Measurements from ENCODE around the gene CFAP100.

CFAP100 gene

DNA sequence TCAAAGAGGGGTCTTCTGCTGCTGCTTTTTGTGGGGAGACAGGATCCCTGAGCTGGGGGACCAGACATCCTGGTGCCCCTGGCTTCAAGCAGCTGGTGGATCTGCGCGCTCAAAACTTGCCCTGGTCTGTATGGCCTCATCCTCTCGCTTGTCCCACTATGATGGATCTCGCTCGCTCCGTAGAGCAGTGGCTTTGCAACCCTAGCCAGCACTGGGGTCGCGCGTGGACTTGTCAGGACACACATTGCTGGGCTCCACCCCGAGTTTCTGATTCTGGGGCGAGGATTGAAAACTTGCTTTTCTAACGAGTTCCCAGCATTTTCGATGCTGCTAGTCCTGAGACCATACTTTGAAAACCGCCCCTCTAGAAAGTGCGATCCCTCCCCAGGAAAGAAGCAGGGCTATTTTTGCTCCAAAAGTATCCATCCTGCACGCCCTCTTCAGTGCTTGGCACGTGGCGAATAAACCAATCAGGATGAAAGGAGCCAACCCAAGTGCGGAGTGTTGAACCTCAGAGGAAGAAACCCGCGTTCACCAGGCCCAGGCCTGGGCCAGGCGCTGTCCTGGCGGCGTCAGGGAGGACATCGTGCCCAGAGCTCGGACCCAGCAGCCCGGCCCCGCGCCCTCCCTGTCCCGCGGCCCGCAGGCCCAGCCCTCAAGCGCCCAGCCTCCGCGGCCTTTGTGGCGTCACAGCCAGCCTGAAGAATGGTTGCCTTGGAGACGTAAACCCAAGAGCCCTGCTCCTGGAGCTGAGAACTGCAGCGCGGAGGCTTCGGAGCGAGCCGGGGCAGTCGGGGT, at the start of gene CFAP100:
TSS of gene CFAP100 (plus strand) at position 731 of the 798 bp plus-strand sequence. CDS start 1,092 bp downstream, outside the sequence.
- in situ Hi-C loops (cut with MboI; ENCODE audit: low sequenced_read_pairs), result no loop called here

DNA sequence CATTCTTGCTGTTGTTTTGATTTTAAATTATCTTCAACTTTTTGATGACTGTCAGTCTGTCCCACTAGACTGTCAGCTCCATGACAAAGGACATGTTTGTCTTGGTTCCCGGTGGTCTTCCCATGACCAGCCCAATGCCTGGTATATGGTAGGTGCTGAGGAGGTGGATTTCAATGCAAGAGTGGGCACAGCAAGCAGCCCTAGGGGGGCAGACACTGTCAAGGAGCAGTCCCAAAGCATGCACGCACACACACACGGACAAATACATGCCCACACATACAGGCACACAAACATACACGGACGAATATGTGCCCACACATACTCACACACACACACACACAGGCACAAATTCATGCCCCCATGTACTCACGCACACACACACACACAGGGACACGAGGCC, 49.5 kb upstream of the CFAP100 start:
- in situ Hi-C loops (cut with MboI; ENCODE audit: low sequenced_read_pairs), result no loop called here

GRCh38 chr3:126345641-126346460, 48.9 kb upstream of the CFAP100 start:
- in situ Hi-C loops (cut with MboI; ENCODE audit: low sequenced_read_pairs), result no loop called here

- in situ Hi-C loops (cut with MboI; ENCODE audit: low sequenced_read_pairs), result no loop called here
Measured at GRCh38 chr3:126346466-126346865, 48.2 kb upstream of the CFAP100 start.

- in situ Hi-C loops (cut with MboI; ENCODE audit: low sequenced_read_pairs), result no loop called here
Measured at GRCh38 chr3:126347543-126348161, 47.1 kb upstream of the CFAP100 start.

GRCh38 chr3:126348308-126348920, 46.3 kb upstream of the CFAP100 start:
- in situ Hi-C loops (cut with MboI; ENCODE audit: low sequenced_read_pairs), result no loop called here

- in situ Hi-C loops (cut with MboI; ENCODE audit: low sequenced_read_pairs), result no loop called here
Measured at GRCh38 chr3:126349071-126349470, 45.6 kb upstream of the CFAP100 start.

- in situ Hi-C loops (cut with MboI; ENCODE audit: low sequenced_read_pairs), result no loop called here
Measured at GRCh38 chr3:126349611-126350501, 44.9 kb upstream of the CFAP100 start.

DNA sequence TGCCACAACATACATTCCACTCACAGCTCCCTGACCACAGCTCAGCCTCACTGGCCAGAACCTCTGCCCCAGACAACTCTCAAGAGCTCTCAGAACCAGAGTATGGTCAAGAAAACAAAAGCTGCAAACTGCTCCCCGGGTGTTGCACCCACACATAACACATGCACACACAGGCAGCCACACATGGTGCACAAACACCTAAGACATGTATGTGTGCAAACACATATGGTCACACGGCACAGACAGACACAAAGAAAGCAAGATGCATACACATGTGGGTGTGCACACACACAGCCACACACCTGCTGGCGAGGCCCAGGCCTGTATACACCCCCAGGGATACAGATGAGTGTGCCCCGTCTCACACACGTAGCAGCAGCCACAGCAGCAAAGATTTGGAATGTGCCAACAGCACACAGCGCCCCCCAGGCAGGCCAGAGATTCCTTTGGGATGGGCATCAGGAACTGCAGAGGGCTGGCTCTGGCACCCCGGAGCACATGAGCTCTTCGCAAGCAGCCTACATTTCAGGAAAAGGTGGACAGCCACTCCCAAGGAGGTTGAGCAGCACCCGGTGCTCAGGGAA, 44.1 kb upstream of the CFAP100 start:
- in situ Hi-C loops (cut with MboI; ENCODE audit: low sequenced_read_pairs), result no loop called here

GRCh38 chr3:126351086-126351770, 43.5 kb upstream of the CFAP100 start:
- in situ Hi-C loops (cut with MboI; ENCODE audit: low sequenced_read_pairs), result no loop called here

DNA sequence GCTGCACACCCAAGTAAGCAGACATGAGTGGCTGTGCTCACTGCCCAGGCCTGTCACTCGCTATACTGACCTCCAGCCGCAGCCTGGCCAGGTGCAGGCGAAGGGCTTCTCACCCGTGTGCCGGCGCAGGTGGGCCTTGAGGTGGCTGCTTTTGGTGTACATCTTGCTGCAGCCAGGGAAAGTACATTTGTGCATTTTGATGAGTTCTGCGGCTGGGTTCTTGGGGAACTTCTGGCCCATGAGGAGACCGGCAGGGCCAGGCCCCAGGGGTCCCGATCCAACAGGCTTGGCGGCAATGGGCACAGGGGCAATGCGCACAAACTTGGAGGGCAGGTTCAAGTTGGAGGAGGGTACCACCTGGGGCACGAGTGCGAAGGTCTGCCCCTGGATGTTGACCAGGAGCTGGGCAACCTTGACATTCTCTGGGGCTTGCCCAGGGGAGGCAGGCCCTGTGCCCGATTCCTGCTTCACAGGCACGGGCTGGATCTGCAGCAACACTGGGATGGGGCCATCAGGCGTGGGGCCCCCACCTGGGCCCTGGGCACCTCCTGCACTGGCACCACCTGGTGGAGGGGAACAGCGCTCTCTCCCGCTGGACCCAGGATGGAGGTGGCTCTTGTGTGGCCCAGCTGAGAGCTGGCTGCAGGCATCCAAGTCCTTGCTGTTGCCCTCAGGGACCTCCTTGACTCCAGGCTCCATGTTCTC, 42.8 kb upstream of the CFAP100 start:
- in situ Hi-C loops (cut with MboI; ENCODE audit: low sequenced_read_pairs), result no loop called here

- in situ Hi-C loops (cut with MboI; ENCODE audit: low sequenced_read_pairs), result no loop called here
Measured at GRCh38 chr3:126352476-126353454, 41.9 kb upstream of the CFAP100 start.

- in situ Hi-C loops (cut with MboI; ENCODE audit: low sequenced_read_pairs), result no loop called here
Measured at GRCh38 chr3:126353694-126354321, 40.9 kb upstream of the CFAP100 start.

GRCh38 chr3:126354776-126355175, 39.9 kb upstream of the CFAP100 start:
- in situ Hi-C loops (cut with MboI; ENCODE audit: low sequenced_read_pairs), result no loop called here

GRCh38 chr3:126355251-126355650, 39.5 kb upstream of the CFAP100 start:
- in situ Hi-C loops (cut with MboI; ENCODE audit: low sequenced_read_pairs), result no loop called here

DNA sequence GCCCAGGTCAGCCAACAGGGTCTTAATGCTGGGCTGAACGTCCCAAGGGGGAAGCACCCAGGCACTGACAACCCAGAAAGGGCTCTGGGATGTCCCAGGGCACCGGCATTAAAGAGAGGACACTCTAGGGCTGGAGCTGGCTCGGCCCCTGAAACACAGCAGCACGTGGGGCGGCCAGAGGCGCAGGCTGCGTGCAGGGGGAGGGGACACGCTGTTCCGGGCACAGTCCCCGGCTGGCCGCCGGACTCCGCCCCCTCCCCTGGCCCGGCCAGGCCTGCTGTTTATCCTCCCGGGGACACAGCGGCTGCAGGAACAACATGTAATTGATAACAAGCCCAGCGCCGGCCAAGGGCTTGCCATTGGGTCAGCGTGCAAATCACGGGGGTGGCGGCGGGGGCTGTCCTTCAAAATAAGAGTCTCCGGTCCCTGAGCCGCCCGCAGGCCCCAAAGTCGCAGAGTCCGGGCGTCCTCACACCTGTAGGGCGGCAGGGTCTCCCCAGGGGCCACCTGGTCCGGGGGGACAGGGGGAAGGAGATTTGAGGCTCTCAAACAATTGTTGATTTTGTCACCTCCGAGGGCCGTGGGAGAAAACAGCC, 38.8 kb upstream of the CFAP100 start:
- in situ Hi-C loops (cut with MboI; ENCODE audit: low sequenced_read_pairs), result no loop called here

All from hTERT RPE-1 (cell line).